ENCODE data around the gene ICAM1. TPM values are rescaled to one million over a fixed set of nuclear protein-coding genes. Genes with fewer than 3 reads are reported as not detected.

ICAM1 gene
- total and polyA plus RNA-seq, 2 of the 13 experiments (the other 11 are each of a cell fraction or from before 2014, with no cell fraction given), result 37.9 to 98.4 TPM

DNA sequence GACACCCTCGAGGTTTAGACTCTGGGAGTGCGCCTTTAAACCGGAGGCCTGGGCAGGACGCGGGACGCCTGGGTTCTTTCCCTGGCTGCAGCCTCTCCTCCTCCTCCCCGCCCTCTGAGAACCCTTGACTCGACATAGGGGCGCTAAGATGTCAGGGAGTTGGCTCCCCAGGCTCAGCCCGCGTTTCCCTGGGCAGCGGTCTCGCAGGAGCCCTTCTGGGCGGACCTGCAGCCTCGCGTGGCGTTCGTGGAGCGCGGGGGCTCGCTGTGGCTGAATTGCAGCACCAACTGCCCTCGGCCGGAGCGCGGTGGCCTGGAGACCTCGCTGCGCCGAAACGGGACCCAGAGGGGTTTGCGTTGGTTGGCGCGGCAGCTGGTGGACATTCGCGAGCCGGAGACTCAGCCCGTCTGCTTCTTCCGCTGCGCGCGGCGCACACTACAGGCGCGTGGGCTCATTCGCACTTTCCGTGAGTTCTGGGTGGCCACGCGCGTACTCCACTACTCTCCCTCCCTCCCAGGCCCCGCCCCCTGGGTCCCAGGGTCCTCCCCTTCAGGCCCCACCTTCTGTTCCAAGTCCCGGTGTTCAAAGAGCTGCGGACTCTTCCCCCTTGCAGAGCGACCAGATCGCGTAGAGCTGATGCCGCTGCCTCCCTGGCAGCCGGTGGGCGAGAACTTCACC is 20.1 kb downstream of the ICAM1 start (continued):
- TF ChIP-seq, protein P1, sequence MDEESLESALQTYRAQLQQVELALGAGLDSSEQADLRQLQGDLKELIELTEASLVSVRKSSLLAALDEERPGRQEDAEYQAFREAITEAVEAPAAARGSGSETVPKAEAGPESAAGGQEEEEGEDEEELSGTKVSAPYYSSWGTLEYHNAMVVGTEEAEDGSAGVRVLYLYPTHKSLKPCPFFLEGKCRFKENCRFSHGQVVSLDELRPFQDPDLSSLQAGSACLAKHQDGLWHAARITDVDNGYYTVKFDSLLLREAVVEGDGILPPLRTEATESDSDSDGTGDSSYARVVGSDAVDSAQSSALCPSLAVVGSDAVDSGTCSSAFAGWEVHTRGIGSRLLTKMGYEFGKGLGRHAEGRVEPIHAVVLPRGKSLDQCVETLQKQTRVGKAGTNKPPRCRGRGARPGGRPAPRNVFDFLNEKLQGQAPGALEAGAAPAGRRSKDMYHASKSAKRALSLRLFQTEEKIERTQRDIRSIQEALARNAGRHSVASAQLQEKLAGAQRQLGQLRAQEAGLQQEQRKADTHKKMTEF (CRISPR knock-in tag; IDR thresholded peaks at IDR 0.05), result peak; percentile 26; the same call in 1 of the 2 replicates
- TF ChIP-seq, protein P2, sequence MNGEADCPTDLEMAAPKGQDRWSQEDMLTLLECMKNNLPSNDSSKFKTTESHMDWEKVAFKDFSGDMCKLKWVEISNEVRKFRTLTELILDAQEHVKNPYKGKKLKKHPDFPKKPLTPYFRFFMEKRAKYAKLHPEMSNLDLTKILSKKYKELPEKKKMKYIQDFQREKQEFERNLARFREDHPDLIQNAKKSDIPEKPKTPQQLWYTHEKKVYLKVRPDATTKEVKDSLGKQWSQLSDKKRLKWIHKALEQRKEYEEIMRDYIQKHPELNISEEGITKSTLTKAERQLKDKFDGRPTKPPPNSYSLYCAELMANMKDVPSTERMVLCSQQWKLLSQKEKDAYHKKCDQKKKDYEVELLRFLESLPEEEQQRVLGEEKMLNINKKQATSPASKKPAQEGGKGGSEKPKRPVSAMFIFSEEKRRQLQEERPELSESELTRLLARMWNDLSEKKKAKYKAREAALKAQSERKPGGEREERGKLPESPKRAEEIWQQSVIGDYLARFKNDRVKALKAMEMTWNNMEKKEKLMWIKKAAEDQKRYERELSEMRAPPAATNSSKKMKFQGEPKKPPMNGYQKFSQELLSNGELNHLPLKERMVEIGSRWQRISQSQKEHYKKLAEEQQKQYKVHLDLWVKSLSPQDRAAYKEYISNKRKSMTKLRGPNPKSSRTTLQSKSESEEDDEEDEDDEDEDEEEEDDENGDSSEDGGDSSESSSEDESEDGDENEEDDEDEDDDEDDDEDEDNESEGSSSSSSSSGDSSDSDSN (CRISPR knock-in tag; IDR thresholded peaks at IDR 0.05), result peak; percentile 36; the same call in 1 of the 2 replicates
- TF ChIP-seq, protein P3, sequence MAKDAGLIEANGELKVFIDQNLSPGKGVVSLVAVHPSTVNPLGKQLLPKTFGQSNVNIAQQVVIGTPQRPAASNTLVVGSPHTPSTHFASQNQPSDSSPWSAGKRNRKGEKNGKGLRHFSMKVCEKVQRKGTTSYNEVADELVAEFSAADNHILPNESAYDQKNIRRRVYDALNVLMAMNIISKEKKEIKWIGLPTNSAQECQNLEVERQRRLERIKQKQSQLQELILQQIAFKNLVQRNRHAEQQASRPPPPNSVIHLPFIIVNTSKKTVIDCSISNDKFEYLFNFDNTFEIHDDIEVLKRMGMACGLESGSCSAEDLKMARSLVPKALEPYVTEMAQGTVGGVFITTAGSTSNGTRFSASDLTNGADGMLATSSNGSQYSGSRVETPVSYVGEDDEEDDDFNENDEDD (CRISPR knock-in tag; IDR thresholded peaks at IDR 0.05; ENCODE audit: borderline replicate concordance), result peak; percentile 6; the same call in 1 of the 2 replicates
- peak; percentile 75; the same call in 1 of the 2 replicates for TF ChIP-seq SP4 (CRISPR knock-in tag; IDR thresholded peaks at IDR 0.05)
- TF ChIP-seq, protein P4, sequence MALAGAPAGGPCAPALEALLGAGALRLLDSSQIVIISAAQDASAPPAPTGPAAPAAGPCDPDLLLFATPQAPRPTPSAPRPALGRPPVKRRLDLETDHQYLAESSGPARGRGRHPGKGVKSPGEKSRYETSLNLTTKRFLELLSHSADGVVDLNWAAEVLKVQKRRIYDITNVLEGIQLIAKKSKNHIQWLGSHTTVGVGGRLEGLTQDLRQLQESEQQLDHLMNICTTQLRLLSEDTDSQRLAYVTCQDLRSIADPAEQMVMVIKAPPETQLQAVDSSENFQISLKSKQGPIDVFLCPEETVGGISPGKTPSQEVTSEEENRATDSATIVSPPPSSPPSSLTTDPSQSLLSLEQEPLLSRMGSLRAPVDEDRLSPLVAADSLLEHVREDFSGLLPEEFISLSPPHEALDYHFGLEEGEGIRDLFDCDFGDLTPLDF (CRISPR knock-in tag; IDR thresholded peaks at IDR 0.05), result no peak
- 0 out of 2 replicates have a peak, but pooled peaks have one; percentile 55 for TF ChIP-seq KDM5B (CRISPR knock-in tag; IDR thresholded peaks at IDR 0.05; ENCODE audit: borderline replicate concordance)
- 0 out of 2 replicates have a peak, but pooled peaks have one; percentile 52 for TF ChIP-seq ZNF121 (CRISPR knock-in tag; IDR thresholded peaks at IDR 0.05)
- TF ChIP-seq, protein P5, sequence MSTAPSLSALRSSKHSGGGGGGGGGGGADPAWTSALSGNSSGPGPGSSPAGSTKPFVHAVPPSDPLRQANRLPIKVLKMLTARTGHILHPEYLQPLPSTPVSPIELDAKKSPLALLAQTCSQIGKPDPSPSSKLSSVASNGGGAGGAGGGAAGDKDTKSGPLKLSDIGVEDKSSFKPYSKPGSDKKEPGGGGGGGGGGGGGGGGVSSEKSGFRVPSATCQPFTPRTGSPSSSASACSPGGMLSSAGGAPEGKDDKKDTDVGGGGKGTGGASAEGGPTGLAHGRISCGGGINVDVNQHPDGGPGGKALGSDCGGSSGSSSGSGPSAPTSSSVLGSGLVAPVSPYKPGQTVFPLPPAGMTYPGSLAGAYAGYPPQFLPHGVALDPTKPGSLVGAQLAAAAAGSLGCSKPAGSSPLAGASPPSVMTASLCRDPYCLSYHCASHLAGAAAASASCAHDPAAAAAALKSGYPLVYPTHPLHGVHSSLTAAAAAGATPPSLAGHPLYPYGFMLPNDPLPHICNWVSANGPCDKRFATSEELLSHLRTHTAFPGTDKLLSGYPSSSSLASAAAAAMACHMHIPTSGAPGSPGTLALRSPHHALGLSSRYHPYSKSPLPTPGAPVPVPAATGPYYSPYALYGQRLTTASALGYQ (CRISPR knock-in tag; IDR thresholded peaks at IDR 0.05), result no peak
- no peak for TF ChIP-seq ZNF850 (CRISPR knock-in tag; conservative IDR thresholded peaks at IDR 0.05)

Measured in HepG2 (cell line).